DND-41 (cell line): ENCODE measurements around the gene TNS3.

Experiments used
- ATAC-seq: fragments of 200-7000 bp; cut with Tn5 transposase; 3 replicates; pipeline ENCODE4 v1.9.1; 2021; ENCODE audit warnings: low read depth; ENCODE audit not compliant: insufficient read depth
- DNase-seq: peaks from one replicate; pipeline ENCODE4 v3.0.0-alpha.2; 2020
- H2AFZ ChIP-seq: 2 replicates; pipeline ENCODE4 v1.6.0; 2012; ENCODE audit warnings: low read depth, low read length
- H3K27ac ChIP-seq: 2 replicates; pipeline ENCODE4 v1.5.1; 2012; ENCODE audit warnings: low read length, inconsistent platforms
- H3K27me3 ChIP-seq: fragments of 200-600 bp; sonication (generic); 2 replicates; pipeline ENCODE4 v1.6.0; 2012; ENCODE audit warnings: low read length, mild to moderate bottlenecking, inconsistent platforms; ENCODE audit not compliant: insufficient read depth, poor library complexity
- H3K36me3 ChIP-seq: 2 replicates; pipeline ENCODE4 v1.5.1; 2012; ENCODE audit warnings: low read length, inconsistent platforms; ENCODE audit not compliant: insufficient read depth
- H3K4me1 ChIP-seq: 2 replicates; pipeline ENCODE4 v1.5.1; 2012; ENCODE audit warnings: mild to moderate bottlenecking, low read length; ENCODE audit not compliant: insufficient read depth
- H3K4me2 ChIP-seq: 2 replicates; pipeline ENCODE4 v1.6.0; 2012; ENCODE audit warnings: mild to moderate bottlenecking, moderate library complexity, low read length, inconsistent platforms; ENCODE audit not compliant: insufficient read depth
- H3K4me3 ChIP-seq, 2 experiments: fragments of 200-600 bp in 1 of 2; shearing (Covaris generic) in 1 of 2; 2 replicates each; pipeline ENCODE4 v1.5.1; 2012 to 2016; ENCODE audit warnings: inconsistent platforms in 2 of 2, low read length in 2 of 2, mild to moderate bottlenecking in 2 of 2, low read depth in 1 of 2, moderate library complexity in 1 of 2
- H3K79me2 ChIP-seq: 2 replicates; pipeline ENCODE4 v1.6.0; 2012; ENCODE audit warnings: low read length, inconsistent platforms; ENCODE audit not compliant: insufficient read depth
- H3K9ac ChIP-seq: 2 replicates; pipeline ENCODE4 v1.6.0; 2012; ENCODE audit warnings: low read depth, mild to moderate bottlenecking, inconsistent platforms, low read length, moderate library complexity
- H3K9me3 ChIP-seq: 2 replicates; pipeline ENCODE4 v1.5.1; 2012; ENCODE audit warnings: low read length, moderate library complexity, mild to moderate bottlenecking, inconsistent platforms; ENCODE audit not compliant: insufficient read depth, severe bottlenecking
- H4K20me1 ChIP-seq: 2 replicates; pipeline ENCODE4 v1.6.0; 2012; ENCODE audit warnings: low read length; ENCODE audit not compliant: insufficient read depth
- CTCF ChIP-seq: IDR thresholded peaks from 2 replicates; pipeline ENCODE4 v1.5.1; 2012; ENCODE audit warnings: borderline replicate concordance, low read length, moderate library complexity, mild to moderate bottlenecking; ENCODE audit not compliant: poor library complexity, severe bottlenecking; ENCODE audit errors: extremely low read depth
- EZH2 ChIP-seq: IDR thresholded peaks from 3 replicates; pipeline ENCODE4 v1.6.1; 2012; ENCODE audit warnings: borderline replicate concordance, low read depth, mild to moderate bottlenecking, moderate library complexity, low read length, inconsistent platforms; ENCODE audit not compliant: severe bottlenecking

The TNS3 gene

GRCh38 chr7:47285860-47286491 lies 295.9 kb downstream of the TNS3 start:
- ATAC-seq (no peak), DNase-seq (no peak)
- no peaks in the 10 kb centered on the region for H4K20me1 ChIP-seq
- H3K27ac ChIP-seq, result no peak overlapping the region
- H3K4me1 ChIP-seq, result no peaks in the 10 kb centered on the region
- no peaks in the 10 kb centered on the region for H3K27me3 ChIP-seq
- peaks cover 11% of the 10 kb centered on the region for H3K9me3 ChIP-seq
- H3K36me3 ChIP-seq, result no peaks in the 10 kb centered on the region
- TF ChIP-seq CTCF, result no peak
- no peak for TF ChIP-seq EZH2
- no peaks in the 10 kb centered on the region for H3K79me2 ChIP-seq
- no peak overlapping the region for H3K9ac ChIP-seq
- no peak overlapping the region for H2AFZ ChIP-seq
- no peak overlapping the region for H3K4me2 ChIP-seq
- no peak overlapping the region for H3K4me3 ChIP-seq

- Histone ChIP-seq H3K27ac (no peak overlapping the region), H3K9me3 (peaks cover 11% of the 10 kb centered on the region), H3K4me3 (no peak overlapping the region), H3K79me2 (no peaks in the 10 kb centered on the region), H3K4me1 (no peaks in the 10 kb centered on the region), H3K36me3 (no peaks in the 10 kb centered on the region), H3K27me3 (no peaks in the 10 kb centered on the region), H3K4me2 (no peak overlapping the region), H2AFZ (no peak overlapping the region), H4K20me1 (no peaks in the 10 kb centered on the region), H3K9ac (no peak overlapping the region)
- no peak for DNase-seq
- ATAC-seq, result no peak
- TF ChIP-seq EZH2, result no peak
- no peak for TF ChIP-seq CTCF
These were observed 296.9 kb downstream of the TNS3 start for GRCh38 chr7:47284691-47285635.

- Histone ChIP-seq H3K9me3 (peaks cover 11% of the 10 kb centered on the region), H3K9ac (no peak overlapping the region), H3K27ac (no peak overlapping the region), H4K20me1 (no peaks in the 10 kb centered on the region), H3K4me2 (no peak overlapping the region), H2AFZ (no peak overlapping the region), H3K79me2 (no peaks in the 10 kb centered on the region), H3K4me1 (no peaks in the 10 kb centered on the region), H3K36me3 (no peaks in the 10 kb centered on the region), H3K27me3 (no peaks in the 10 kb centered on the region), H3K4me3 (no peak overlapping the region)
- DNase-seq (no peak), ATAC-seq (no peak)
- TF ChIP-seq CTCF, result no peak
- TF ChIP-seq EZH2, result no peak
These were observed 298.3 kb downstream of the TNS3 start for GRCh38 chr7:47283497-47284131.
